Left kidney (tissue), 2 donors: Measurements from ENCODE around the gene ZYG11B. TPM values are rescaled to one million over a fixed set of nuclear protein-coding genes. Genes with fewer than 3 reads are reported as not detected.
"Not testable (repeated sequence)": the region's sequence is repeated elsewhere in the genome, so short reads cannot be mapped to it uniquely, and the experiment has no call there.

Experiments
- DNase-seq: peaks from one replicate; pipeline ENCODE4 v3.0.0-alpha.2; 2013
- polyA plus RNA-seq: library from polyadenylated mRNA; unstranded; fragments of 120-200 nt; gene quantifications from one replicate; pipeline ENCODE4 v1.2.1, GENCODE V29; 2013; ENCODE audit not compliant: insufficient read length

Gene ZYG11B
- polyA plus RNA-seq, 1 donor: 30.9 TPM

- no peak for DNase-seq
Observed at GRCh38 chr1:52850951-52851350, 124.7 kb downstream of the ZYG11B start.

- DNase-seq: no peak
Observed at GRCh38 chr1:52852854-52853253, 126.6 kb downstream of the ZYG11B start.

- DNase-seq: no peak
Observed at GRCh38 chr1:52855584-52855983, 129.3 kb downstream of the ZYG11B start.

GRCh38 chr1:52856026-52856425 lies 129.8 kb downstream of the ZYG11B start:
- no peak for DNase-seq

- no peak for DNase-seq
Observed at GRCh38 chr1:52857443-52857842, 131.2 kb downstream of the ZYG11B start.

- no peak for DNase-seq
Observed at GRCh38 chr1:52862666-52863458, 136.6 kb downstream of the ZYG11B start.

GRCh38 chr1:52867087-52867863 lies 141.0 kb downstream of the ZYG11B start:
- no peak for DNase-seq

- not testable (repeated sequence) for DNase-seq
Observed at GRCh38 chr1:52869727-52870126, 143.5 kb downstream of the ZYG11B start.

- no peak for DNase-seq
Observed at GRCh38 chr1:52876843-52877242, 150.6 kb downstream of the ZYG11B start.

Other genes starting within 250 kb of the ZYG11B start
- 136 TPM for gene TUT4, start 173.4 kb upstream of the ZYG11B start, polyA plus RNA-seq
- 69.1 TPM for gene GPX7, start 124.1 kb upstream of the ZYG11B start, polyA plus RNA-seq
- gene SHISAL2A, start 93.3 kb upstream of the ZYG11B start, polyA plus RNA-seq: 2.2 TPM
- gene COA7, start 28.1 kb upstream of the ZYG11B start, polyA plus RNA-seq: 18.0 TPM
- gene ZYG11A, start 116.3 kb downstream of the ZYG11B start, polyA plus RNA-seq: 0.32 TPM
- 236 TPM for gene ECHDC2, start 195.3 kb downstream of the ZYG11B start, polyA plus RNA-seq
- gene SCP2, start 200.8 kb downstream of the ZYG11B start, polyA plus RNA-seq: 205 TPM